HK-2 (cell line): ENCODE data around the gene IL2RA.
"Not testable (repeated sequence)": the region's sequence is repeated elsewhere in the genome, so short reads cannot be mapped to it uniquely, and the experiment has no call there.

Experiments
- DNase-seq: peaks from one replicate; pipeline ENCODE4 v3.0.0-alpha.2; 2018; ENCODE audit not compliant: unreplicated experiment

Gene IL2RA

DNA sequence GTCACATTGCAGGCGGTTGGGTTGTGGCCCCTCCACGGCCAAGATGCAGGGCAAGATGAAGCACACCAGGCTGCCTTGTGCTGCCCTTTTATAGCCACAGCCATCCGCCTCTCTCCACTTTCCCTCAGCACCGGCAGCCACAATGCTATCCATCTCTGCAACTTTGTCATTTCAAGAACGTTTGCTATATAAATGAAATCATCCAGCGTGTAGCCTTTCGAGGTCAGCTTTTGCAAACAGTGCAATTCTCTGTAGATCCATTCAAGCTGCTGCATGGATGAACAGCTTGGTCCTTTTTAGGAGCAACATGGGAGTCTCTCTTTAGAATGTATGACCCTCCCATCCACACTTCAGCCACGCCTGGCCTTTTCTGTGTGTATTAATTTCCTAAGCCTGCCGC lies 78.4 kb downstream of the IL2RA start:
- no peak for DNase-seq

DNA sequence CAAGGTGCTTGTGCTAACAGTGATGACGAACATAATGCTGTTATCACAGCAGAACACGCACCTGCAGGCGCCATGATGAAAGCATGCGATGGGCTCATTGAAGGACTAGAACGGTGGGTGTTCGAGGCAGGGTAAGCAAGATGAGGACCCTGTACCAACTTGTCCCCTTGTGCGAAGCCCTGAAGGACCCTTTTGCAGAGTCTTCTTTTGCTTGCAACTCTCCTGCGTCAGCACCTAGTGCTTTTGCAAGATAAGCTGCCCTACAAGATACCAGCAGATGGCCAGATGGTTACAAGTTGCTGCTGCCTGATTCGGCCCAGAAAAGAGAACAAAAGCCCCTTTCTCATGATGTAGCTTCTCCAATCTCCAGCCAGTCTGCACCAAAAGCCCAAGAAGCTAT lies 80.6 kb downstream of the IL2RA start:
- no peak for DNase-seq

GRCh38 chr10:5978230-5978489 lies 84.0 kb downstream of the IL2RA start:
- no peak for DNase-seq

DNA sequence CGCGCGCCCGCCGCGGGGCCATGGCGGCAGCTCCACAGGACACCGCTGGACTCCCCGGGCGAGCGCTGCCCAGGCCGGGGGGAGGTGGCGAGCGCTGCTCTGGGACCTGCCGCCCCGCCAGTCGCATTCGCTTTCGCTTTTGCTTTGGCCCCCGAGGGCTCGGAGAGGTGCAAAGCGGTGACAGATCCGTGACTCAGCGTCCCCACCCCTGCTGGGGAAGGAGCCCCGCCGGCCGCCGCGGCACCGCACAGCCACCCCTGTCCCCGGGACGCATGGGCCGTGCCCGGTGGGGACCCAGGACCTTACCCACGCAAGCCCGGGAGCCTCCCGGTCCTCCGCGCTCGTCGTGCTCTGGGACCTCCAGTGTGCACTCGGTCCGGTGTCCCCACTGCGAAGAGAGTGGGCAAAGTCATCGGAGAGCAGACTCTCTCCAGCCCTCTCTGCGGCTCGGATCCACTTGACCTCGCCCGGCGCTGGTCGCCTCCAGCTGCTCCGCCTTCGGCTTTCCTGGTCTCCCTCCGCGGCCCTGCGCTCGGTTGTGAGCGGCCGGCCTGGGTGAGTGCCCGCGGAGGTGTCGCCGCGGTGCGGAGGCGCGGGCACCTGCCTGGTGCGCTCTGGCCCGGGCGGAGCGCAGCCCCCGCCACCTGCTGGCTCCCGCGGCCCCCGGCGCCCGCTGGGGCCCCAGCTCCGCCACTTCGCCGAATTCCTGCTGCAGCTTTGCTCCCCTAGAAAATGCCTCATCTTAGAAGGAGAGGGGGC lies 84.5 kb downstream of the IL2RA start, which contains the start of gene IL15RA:
IL15RA (minus strand) TSS at position 73 of the 759 bp plus-strand sequence; CDS start at position 22, 51 bp downstream.
- DNase-seq = peak; percentile 56

GRCh38 chr10:5976512-5977470 lies 85.4 kb downstream of the IL2RA start:
- DNase-seq = peak; percentile 16

DNA sequence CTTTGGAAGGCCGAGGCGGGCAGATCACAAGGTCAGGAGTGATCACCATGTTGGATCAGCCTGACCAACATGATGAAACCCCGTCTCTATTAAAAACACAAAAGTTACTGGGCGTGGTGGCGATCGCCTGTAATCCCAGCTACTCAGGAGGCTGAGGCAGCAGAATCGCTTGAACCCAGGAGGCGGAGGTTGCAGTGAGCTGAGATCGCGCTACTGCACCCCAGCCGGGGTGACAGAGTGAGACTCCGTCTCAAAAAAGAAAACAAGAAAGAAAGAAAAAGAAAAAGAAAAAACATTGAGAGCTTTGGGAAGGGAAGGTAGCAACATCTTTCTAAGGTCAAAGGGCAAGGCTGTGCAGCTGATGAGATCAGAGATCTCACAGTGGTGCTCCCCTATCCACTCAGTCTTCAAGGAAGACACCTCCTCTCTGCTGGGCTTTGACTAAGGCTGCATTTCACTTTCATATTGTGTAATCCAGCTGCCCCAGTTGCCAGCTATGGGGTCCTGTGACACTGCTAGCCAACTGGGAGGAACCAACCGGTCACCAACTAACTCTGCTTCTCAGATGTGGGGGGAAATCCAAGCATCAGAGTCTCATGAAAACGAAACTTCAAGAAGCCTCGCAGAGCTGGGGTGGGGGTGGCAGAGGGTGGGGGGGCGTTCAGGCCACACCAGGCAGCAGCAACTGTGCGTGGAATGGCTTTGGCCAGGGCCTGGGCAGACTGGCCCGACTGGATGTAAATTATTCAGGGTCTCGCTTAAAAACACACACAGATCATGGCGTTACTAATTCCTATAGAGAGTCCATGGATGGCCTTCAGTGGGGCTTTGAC lies 86.3 kb downstream of the IL2RA start:
- no peak for DNase-seq

DNA sequence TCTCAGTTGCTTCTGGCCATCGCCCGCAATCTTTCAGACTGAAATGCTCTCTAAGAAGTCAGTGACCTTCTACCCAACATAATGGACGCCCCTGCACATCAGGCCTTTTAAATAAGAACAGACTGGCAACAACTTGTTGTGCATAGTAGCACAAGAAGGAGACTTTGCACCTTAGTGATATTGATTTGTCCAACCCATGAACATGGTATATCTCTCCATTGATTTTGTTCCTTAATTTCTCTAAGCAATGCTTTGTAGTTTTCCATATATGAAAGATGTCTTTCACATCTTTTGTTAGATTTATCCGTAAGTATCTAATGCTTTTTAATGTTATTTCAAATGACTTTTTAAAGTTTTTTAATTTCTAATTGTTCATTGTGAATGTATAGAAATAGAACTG lies 89.1 kb downstream of the IL2RA start:
- DNase-seq = no peak

- DNase-seq = no peak
These were observed 90.3 kb downstream of the IL2RA start for GRCh38 chr10:5971886-5972285.

- no peak for DNase-seq
These were observed 90.8 kb downstream of the IL2RA start for GRCh38 chr10:5971315-5971832.

GRCh38 chr10:5970527-5970926 lies 91.6 kb downstream of the IL2RA start:
- no peak for DNase-seq

DNA sequence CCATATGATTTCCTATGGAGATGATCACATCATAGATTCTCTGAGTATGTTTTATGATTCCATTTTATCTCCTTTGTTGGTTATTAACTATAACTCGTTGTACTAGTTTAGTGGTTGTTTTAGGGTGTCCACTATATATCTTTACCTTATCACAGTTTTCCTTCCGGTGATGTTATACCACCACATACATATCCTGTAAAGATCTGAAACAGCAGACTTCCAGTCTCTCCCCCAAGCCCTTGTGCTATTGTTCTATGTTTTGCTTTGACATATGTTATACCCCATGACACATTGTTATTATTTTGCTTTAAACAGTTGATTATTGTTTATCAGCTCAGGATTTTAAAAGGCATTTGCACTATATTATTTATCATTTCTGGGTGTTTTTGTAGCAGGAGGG lies 92.1 kb downstream of the IL2RA start:
- DNase-seq = no peak

DNA sequence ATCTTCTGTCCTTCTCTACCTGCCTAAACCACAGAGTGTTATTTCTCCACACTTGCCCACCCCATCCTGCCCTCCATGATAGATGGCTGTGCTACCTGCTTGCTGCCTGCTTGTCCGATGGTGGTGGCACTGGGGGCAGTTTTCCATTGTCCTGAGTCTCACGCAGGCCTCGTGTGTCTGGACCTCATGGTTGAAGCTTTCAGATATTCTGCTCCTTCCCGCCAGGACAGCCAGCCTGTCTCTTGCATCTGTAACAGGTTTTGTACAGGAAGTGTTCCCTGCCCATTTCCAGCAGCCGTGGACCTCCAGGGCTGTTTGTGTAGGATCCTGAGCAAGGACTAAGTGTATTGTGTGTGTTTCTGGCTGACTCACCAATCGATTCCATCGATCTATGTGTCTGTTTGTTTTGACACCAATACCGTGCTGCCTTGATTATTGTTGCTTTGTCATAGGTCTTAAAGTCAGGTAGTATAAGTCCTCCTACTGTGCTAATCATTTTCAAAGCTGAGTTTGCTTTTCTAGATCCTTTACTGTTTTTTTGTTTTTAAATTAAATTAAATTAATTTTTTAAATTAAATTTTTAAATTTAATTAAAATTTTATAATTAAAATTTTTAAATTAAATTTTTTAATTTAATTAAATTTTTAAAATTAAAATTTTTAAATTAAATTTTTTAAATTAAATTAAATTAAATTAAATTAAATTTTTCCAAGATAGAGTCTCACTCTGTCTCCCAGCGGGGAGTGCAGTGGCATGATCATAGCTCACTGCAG lies 93.3 kb downstream of the IL2RA start:
- DNase-seq = no peak

GRCh38 chr10:5968037-5968680 lies 94.0 kb downstream of the IL2RA start:
- DNase-seq = no peak

DNA sequence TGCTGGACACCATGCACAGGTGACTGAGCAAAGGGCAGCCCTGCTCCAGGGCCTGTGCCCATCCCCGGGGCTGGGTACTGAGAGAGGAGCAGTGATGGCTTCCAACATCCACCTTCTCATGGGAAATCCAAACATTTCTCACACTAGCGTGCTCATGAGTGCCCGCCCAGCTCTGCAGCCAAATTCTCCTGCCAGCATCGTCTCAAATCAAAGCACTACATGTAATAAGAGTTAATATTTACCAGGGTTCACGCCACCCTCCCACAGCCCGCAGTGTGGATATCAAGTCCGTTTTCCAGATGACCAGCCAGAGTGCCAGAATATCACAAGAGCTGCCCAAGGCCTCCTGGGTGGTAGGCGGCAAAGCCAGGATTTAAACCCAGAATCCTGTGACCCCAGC lies 96.9 kb downstream of the IL2RA start:
- no peak for DNase-seq

DNA sequence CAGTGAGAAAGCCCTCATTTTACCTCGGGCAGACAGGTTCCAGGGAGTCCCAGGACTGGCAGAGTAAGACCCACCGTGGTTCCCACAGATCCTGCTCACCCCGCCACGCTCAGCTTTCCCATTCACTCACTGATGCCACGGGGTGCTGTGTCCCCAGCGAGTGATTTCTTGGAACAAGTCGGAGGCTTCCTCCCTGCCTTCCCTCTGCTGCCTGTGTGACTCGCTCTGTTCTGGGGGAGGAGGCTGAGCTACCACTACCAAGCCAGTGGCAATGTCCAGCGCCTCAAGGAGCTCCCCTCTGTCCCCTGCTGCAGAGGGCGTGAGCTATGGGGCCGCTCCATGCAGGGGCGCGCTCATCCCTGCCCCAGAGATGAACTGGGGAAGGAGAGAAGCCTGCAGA lies 97.4 kb downstream of the IL2RA start:
- DNase-seq = no peak

- no peak for DNase-seq
These were observed 98.6 kb downstream of the IL2RA start for GRCh38 chr10:5963591-5963990.

GRCh38 chr10:5963071-5963470 lies 99.1 kb downstream of the IL2RA start:
- DNase-seq = no peak

DNA sequence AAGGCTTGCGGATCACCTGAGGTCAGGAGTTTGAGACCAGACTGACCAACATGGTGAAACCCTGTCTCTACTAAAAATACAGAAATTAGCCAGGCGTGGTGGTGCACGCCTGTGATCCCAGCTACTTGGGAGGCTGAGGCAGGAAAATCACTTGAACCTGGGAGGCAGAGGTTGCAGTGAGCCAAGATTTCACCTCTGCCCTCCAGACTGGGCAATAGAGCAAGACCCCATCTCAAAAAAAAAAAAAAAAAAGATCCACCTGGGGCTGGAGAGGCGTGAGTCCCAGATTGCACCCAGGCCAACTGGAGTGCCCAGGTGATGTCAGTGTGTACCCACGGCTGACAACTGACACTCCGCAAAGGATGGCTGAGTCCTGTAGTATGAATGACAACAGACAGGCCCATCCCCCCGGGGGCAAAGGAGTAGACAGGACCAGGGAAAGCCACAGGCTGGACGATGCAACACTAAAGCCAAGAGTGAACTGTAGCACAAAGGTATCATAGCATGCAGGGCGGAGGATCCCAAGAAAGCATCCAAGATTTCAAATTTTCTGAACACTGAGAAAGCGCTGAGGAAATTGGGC lies 99.7 kb downstream of the IL2RA start:
- not testable (repeated sequence) for DNase-seq

DNA sequence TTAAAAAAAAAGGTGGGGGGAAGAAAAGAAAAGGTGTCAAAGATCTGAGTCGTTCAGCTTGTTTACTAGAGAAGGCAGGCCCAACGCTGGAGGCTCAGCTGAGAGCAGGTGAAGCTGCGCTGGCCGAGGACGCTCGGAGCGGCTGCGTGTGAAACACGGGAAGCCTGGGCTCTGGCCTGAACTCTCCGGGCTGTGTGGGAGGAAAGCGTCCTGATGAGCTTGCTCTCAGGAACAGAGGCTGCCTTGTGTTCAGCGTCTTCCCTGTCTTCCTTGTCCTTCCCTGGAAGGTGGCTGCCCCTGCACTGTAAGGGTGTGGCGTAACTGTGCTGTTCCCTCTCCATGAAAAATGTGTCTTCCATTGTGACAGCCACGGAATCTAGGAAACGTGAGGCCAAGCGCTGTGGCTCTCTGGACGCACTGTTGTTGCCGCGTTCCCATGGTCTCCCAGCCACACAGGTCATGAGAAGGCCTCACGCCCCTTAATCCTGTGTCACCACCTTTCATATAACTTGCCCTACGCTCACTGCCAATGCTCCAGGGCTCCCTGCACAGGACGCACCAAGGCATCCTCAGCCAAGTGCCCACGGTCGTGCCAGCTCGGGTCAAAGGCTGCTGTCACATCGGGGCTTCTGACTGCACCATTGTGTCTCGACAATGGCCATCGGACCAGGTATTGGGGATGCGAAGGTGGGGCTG lies 100.6 kb downstream of the IL2RA start:
- DNase-seq = no peak

GRCh38 chr10:5960973-5961275 lies 101.2 kb downstream of the IL2RA start:
- DNase-seq = not testable (repeated sequence)
